Measurements from ENCODE around the gene TSPO2. TPM values are rescaled to one million over a fixed set of nuclear protein-coding genes. Genes with fewer than 3 reads are reported as not detected.

The TSPO2 gene
- total RNA-seq, 1 experiment from 2014 or later, result not detected

- Histone ChIP-seq H3K4me1 (ENCODE audit: insufficient read depth, low read length, poor library complexity, severe bottlenecking) (no peaks in the 10 kb centered on the region), H3K4me3 (ENCODE audit: low read depth, low read length, poor library complexity, severe bottlenecking) (no peak overlapping the region), H3K36me3 (ENCODE audit: insufficient read depth, low read length, poor library complexity, severe bottlenecking) (no peaks in the 10 kb centered on the region), H3K27ac (ENCODE audit: low read depth, low read length, poor library complexity, severe bottlenecking) (no peak overlapping the region), H3K9me3 (ENCODE audit: low read depth, low read length, poor library complexity, severe bottlenecking) (no peaks in the 10 kb centered on the region), H3K27me3 (replicated peaks; ENCODE audit: insufficient read depth, low read depth, low read length, poor library complexity) (no peaks in the 10 kb centered on the region)
- CTCF ChIA-PET, result no interaction called here
- POLR2A ChIA-PET (ENCODE audit: low non-redundant PET), result no interaction called here
- BruUV-seq (replicated peaks), result no TSS peak
- no peak for DNase-seq (ENCODE audit: low spot score)
- intact Hi-C loops (cut with micrococcal nuclease; ENCODE audit: unreplicated experiment), result loop anchor here (5.0 to 10.0 kb wide), 2 partner anchors 711 to 1664 kb away; no protein-coding TSS in a partner anchor
- no peak for TF ChIP-seq CTCF (conservative IDR thresholded peaks at IDR 0.05; ENCODE audit: low read depth, low read length)
- no peak for TF ChIP-seq EZH2 (IDR thresholded peaks at IDR 0.05; ENCODE audit: borderline replicate concordance, low read depth, low read length, poor library complexity, severe bottlenecking)
Measured at GRCh38 chr6:41025966-41026530, 16.2 kb upstream of the TSPO2 start.

GRCh38 chr6:41027241-41027640 is 15.0 kb upstream of the TSPO2 start:
- BruUV-seq (replicated peaks), result no TSS peak
- no peak overlapping the region for H3K4me3 ChIP-seq (ENCODE audit: low read depth, low read length, poor library complexity, severe bottlenecking)

GRCh38 chr6:41027799-41028560 is 14.3 kb upstream of the TSPO2 start:
- H3K27me3 ChIP-seq (replicated peaks; ENCODE audit: insufficient read depth, low read depth, low read length, poor library complexity), result no peaks in the 10 kb centered on the region
- peak; percentile 53 for DNase-seq (ENCODE audit: low spot score)
- POLR2A ChIA-PET (ENCODE audit: low non-redundant PET), result no interaction called here

More at GRCh38 chr6:41027241-41027640, 15.0 kb upstream of the TSPO2 start:
- no peak for TF ChIP-seq CTCF (conservative IDR thresholded peaks at IDR 0.05; ENCODE audit: low read depth, low read length)
- TF ChIP-seq EZH2 (IDR thresholded peaks at IDR 0.05; ENCODE audit: borderline replicate concordance, low read depth, low read length, poor library complexity, severe bottlenecking), result no peak
- H3K36me3 ChIP-seq (ENCODE audit: insufficient read depth, low read length, poor library complexity, severe bottlenecking), result no peaks in the 10 kb centered on the region
- CTCF ChIA-PET, result interaction anchor here (1.6 kb wide), 1 partner anchor 1665 kb away, joined by 3 read pairs; no protein-coding TSS in a partner anchor
- POLR2A ChIA-PET (ENCODE audit: low non-redundant PET), result no interaction called here
- intact Hi-C loops (cut with micrococcal nuclease; ENCODE audit: unreplicated experiment), result loop anchor here (1.0 to 10.0 kb wide), 3 partner anchors 132 to 1665 kb away; no protein-coding TSS in a partner anchor
- H3K27ac ChIP-seq (ENCODE audit: low read depth, low read length, poor library complexity, severe bottlenecking), result no peak overlapping the region
- H3K4me1 ChIP-seq (ENCODE audit: insufficient read depth, low read length, poor library complexity, severe bottlenecking), result no peaks in the 10 kb centered on the region
- no peaks in the 10 kb centered on the region for H3K9me3 ChIP-seq (ENCODE audit: low read depth, low read length, poor library complexity, severe bottlenecking)
- no peaks in the 10 kb centered on the region for H3K27me3 ChIP-seq (replicated peaks; ENCODE audit: insufficient read depth, low read depth, low read length, poor library complexity)
- no peak for DNase-seq (ENCODE audit: low spot score)

More at GRCh38 chr6:41027799-41028560, 14.3 kb upstream of the TSPO2 start:
- Histone ChIP-seq H3K4me1 (ENCODE audit: insufficient read depth, low read length, poor library complexity, severe bottlenecking) (no peaks in the 10 kb centered on the region), H3K9me3 (ENCODE audit: low read depth, low read length, poor library complexity, severe bottlenecking) (no peaks in the 10 kb centered on the region), H3K27ac (ENCODE audit: low read depth, low read length, poor library complexity, severe bottlenecking) (no peak overlapping the region), H3K36me3 (ENCODE audit: insufficient read depth, low read length, poor library complexity, severe bottlenecking) (no peaks in the 10 kb centered on the region), H3K4me3 (ENCODE audit: low read depth, low read length, poor library complexity, severe bottlenecking) (peak overlapping the region; percentile 31)
- CTCF ChIA-PET, result interaction anchor here (0.5 to 1.6 kb wide), 5 partner anchors 9 to 1665 kb away, joined by 3 to 12 read pairs (median 4); no protein-coding TSS in a partner anchor
- BruUV-seq (replicated peaks), result no TSS peak
- intact Hi-C loops (cut with micrococcal nuclease; ENCODE audit: unreplicated experiment), result loop anchor here (1.0 to 10.0 kb wide), 3 partner anchors 133 to 1666 kb away; no protein-coding TSS in a partner anchor
- TF ChIP-seq EZH2 (IDR thresholded peaks at IDR 0.05; ENCODE audit: borderline replicate concordance, low read depth, low read length, poor library complexity, severe bottlenecking), result no peak
- peak; percentile 99 for TF ChIP-seq CTCF (conservative IDR thresholded peaks at IDR 0.05; ENCODE audit: low read depth, low read length)
